Endothelial cell of umbilical vein (primary cell): ENCODE data around the gene SLC16A7. TPM values are rescaled to one million over a fixed set of nuclear protein-coding genes. Genes with fewer than 3 reads are reported as not detected.
A peak's percentile ranks its signal among the peaks of the same experiment; 100 is the strongest.

Experiments used
- BruUV-seq: library from RNA; stranded (reverse); fragments of 400-500 nt; replicated peaks from 2 replicates; lab custom pipeline; 2021; lab: Mats Ljungman, UMichigan
- CTCF ChIA-PET: fragments of 300-600, 350-600 bp; sonication (Branson Sonifier 250); formaldehyde crosslinking; loops from one replicate; lab custom pipeline; 2021; ENCODE audit warnings: antibody characterized with exemption, inconsistent platforms; lab: Charles Lee
- POLR2A ChIA-PET: fragments of 300-600, 350-600 bp; sonication (Branson Sonifier 250); formaldehyde crosslinking; loops from one replicate; lab custom pipeline; 2021; ENCODE audit warnings: antibody characterized with exemption, inconsistent platforms; lab: Charles Lee
- DNase-seq: peaks from one replicate; pipeline ENCODE4 v3.0.0-alpha.2; 2011; ENCODE audit warnings: low read depth, low spot score
- FAIRE-seq: peaks from 2 replicates; lab custom pipeline; 2011; peaks lifted over from hg19 to GRCh38; lab: Jason Lieb, UNC
- H2AFZ ChIP-seq: 2 replicates; pipeline ENCODE4 v1.6.0; 2012; ENCODE audit warnings: low read depth, low read length, control low read depth, inconsistent platforms
- H3K27ac ChIP-seq: 2 replicates; pipeline ENCODE4 v1.5.1; 2011; ENCODE audit warnings: low read depth, mild to moderate bottlenecking, control low read depth, low read length, moderate library complexity; ENCODE audit not compliant: insufficient read depth
- H3K27me3 ChIP-seq, 2 experiments: 2 replicates each; pipeline versions ENCODE4 v1.6.0 to v1.6.1; 2011; ENCODE audit warnings: low read length in 2 of 2, mixed read lengths in 1 of 2; ENCODE audit not compliant: control insufficient read depth in 2 of 2, insufficient read depth in 2 of 2
- H3K36me3 ChIP-seq, 2 experiments: 2 replicates in 1 of 2; 3 replicates in 1 of 2; pipeline ENCODE4 v1.5.1; 2011; ENCODE audit warnings: low read length in 2 of 2, mild to moderate bottlenecking in 1 of 2, moderate library complexity in 1 of 2; ENCODE audit not compliant: control insufficient read depth in 2 of 2, insufficient read depth in 2 of 2; ENCODE audit errors: extremely low read depth in 1 of 2
- H3K4me1 ChIP-seq: 3 replicates; pipeline ENCODE4 v1.5.1; 2011; ENCODE audit warnings: mild to moderate bottlenecking, low read length; ENCODE audit not compliant: control insufficient read depth, insufficient read depth; ENCODE audit errors: extremely low read depth
- H3K4me2 ChIP-seq: 2 replicates; pipeline ENCODE4 v1.6.1; 2011; ENCODE audit warnings: low read length, control low read depth, mixed read lengths; ENCODE audit not compliant: insufficient read depth
- H3K4me3 ChIP-seq, 3 experiments: fragments of 200-600 bp in 1 of 3; sonication (generic), shearing (Covaris generic) in 1 of 3; replicated peaks in 1 of 3; 2 replicates each; pipeline ENCODE4 v1.5.1; 2011 to 2016; ENCODE audit warnings: control low read depth in 3 of 3, low read length in 3 of 3, mild to moderate bottlenecking in 2 of 3, inconsistent platforms in 1 of 3, low read depth in 1 of 3, moderate library complexity in 1 of 3; ENCODE audit not compliant: insufficient read depth in 1 of 3
- H3K79me2 ChIP-seq: 2 replicates; pipeline ENCODE4 v1.6.0; 2012; ENCODE audit warnings: low read length, inconsistent platforms; ENCODE audit not compliant: control insufficient read depth, insufficient read depth
- H3K9ac ChIP-seq: replicated peaks from 2 replicates; pipeline ENCODE3; 2011; ENCODE audit warnings: low read length, control low read depth; ENCODE audit not compliant: insufficient read depth; ENCODE audit errors: extremely low read depth
- H3K9me1 ChIP-seq: replicated peaks from 3 replicates; pipeline ENCODE4 v1.6.0; 2011; ENCODE audit warnings: mild to moderate bottlenecking, low read length; ENCODE audit not compliant: control insufficient read depth, insufficient read depth; ENCODE audit errors: extremely low read depth
- H3K9me3 ChIP-seq: replicated peaks from 2 replicates; pipeline ENCODE4 v1.5.1; 2012; ENCODE audit warnings: low read length, inconsistent platforms; ENCODE audit not compliant: control insufficient read depth, insufficient read depth
- H4K20me1 ChIP-seq: replicated peaks from 2 replicates; pipeline ENCODE3; 2011; ENCODE audit warnings: mild to moderate bottlenecking, low read length; ENCODE audit not compliant: control insufficient read depth, insufficient read depth; ENCODE audit errors: extremely low read depth
- EZH2 ChIP-seq: IDR thresholded peaks from 2 replicates; pipeline ENCODE4 v1.6.1; 2012; ENCODE audit warnings: borderline replicate concordance, low read depth, mild to moderate bottlenecking, moderate library complexity, low read length, inconsistent platforms; ENCODE audit not compliant: severe bottlenecking
- FOS ChIP-seq: IDR thresholded peaks from 2 replicates; pipeline ENCODE4 v1.6.1; 2011; ENCODE audit warnings: mild to moderate bottlenecking, low read length, moderate library complexity, borderline replicate concordance; ENCODE audit not compliant: insufficient read depth
- GATA2 ChIP-seq: IDR thresholded peaks from 2 replicates; pipeline ENCODE4 v1.7.0; 2011; ENCODE audit warnings: low read depth, mild to moderate bottlenecking, moderate library complexity, mixed read lengths, low read length; ENCODE audit not compliant: insufficient read length, insufficient read depth
- JUN ChIP-seq: IDR thresholded peaks from 2 replicates; pipeline ENCODE4 v1.6.1; 2011; ENCODE audit warnings: borderline replicate concordance, low read depth; ENCODE audit not compliant: insufficient read length, insufficient read depth
- MYC ChIP-seq: IDR thresholded peaks from one replicate; pipeline ENCODE4 v1.6.1; 2011; ENCODE audit warnings: mild to moderate bottlenecking, low read depth, low read length
- POLR2A ChIP-seq: IDR thresholded peaks from 2 replicates; pipeline ENCODE4 v1.6.1; 2012; ENCODE audit warnings: low read depth, mild to moderate bottlenecking, control low read depth, low read length
- POLR2AphosphoS5 ChIP-seq: IDR thresholded peaks from 2 replicates; pipeline ENCODE4 v1.6.1; 2012; ENCODE audit warnings: low read depth, mild to moderate bottlenecking, control low read depth, low read length, moderate library complexity; ENCODE audit not compliant: insufficient read depth
- dilution Hi-C: fragments of 300-500 bp; cut with MboI; formaldehyde crosslinking; loops from one replicate; pipeline ENCODE4 v1.15.0; 2019; ENCODE audit warnings: low sequenced_read_pairs; ENCODE audit not compliant: extremely low pct_ligation_motif_present
- intact Hi-C: fragments of 100-400 bp; cut with micrococcal nuclease; formaldehyde crosslinking; loops from one replicate; pipeline ENCODE4 v1.10.0; 2022
- polyA plus RNA-seq, 4 experiments: library from polyadenylated mRNA; depleted of rRNA in 3 of 4; stranded (reverse) in 3 of 4; unstranded in 1 of 4; fragments of >200 nt; gene quantifications; 2 replicates each; pipeline versions ENCODE4 v1.2.1 to v1.2.3, GENCODE V29; 2011 to 2012; ENCODE audit warnings: missing spikeins in 1 of 4
- total RNA-seq: library from RNA; stranded (reverse); gene quantifications from 2 replicates; pipeline ENCODE4 v1.2.3, GENCODE V29; 2021
- TF ChIP-seq, protein P1 (sequence below): IDR thresholded peaks from 2 replicates; pipeline ENCODE4 v1.6.1; 2011; ENCODE audit not compliant: insufficient read depth, insufficient read length
- TF ChIP-seq, protein P2 (sequence below), 2 donors: IDR thresholded peaks; 1 replicate in 1 of 2; 2 replicates in 1 of 2; pipeline ENCODE4 v1.5.1; 2011; ENCODE audit warnings: low read length in 2 of 2, mild to moderate bottlenecking in 2 of 2, moderate library complexity in 2 of 2, control low read depth in 1 of 2, inconsistent platforms in 1 of 2, low read depth in 1 of 2; ENCODE audit not compliant: insufficient read depth in 1 of 2; ENCODE audit errors: extremely low read depth in 1 of 2

SLC16A7 gene
- total and polyA plus RNA-seq, 2 donors (not counting 3 experiments of a cell fraction or from before 2014, with no cell fraction given) = 2.9 to 8.9 TPM

DNA sequence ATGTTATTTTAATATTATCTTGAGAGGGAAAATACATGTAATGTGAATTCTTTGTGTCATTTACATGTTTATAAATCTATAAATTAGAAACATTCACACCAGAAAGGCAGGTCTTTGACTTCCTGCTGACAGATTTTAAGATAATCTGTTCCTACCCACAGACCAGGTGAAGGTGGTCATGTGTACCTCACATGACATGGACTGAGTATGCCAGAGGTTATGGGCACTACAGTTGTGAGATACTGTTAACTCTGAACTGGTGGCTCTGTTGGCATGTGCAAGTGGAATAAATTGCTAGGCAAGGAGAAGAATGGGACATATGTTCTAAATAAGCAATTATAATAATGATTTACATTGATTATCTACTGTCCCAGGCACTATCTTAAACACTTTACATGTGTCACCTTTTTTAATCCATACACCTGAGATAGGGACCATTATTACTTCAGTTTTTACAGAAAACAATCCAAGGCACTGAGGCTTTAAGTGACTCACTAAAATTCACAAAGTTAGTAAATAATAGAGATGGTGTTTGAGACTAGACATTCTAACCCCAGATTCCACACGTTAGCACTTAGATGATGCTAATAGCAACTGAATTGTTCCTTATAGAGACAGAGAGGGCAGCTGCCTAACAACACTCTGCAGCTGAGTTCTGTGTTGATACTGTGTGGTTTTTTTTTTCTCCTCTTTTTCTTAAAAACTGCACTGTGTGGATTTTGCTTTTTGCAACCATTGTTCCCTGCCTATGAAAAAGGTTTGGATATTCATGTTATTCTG is 23.8 kb downstream of the SLC16A7 start:
- Histone ChIP-seq H3K79me2 (no peaks in the 10 kb centered on the region), H3K4me3 (no peak overlapping the region), H3K4me1 (no peaks in the 10 kb centered on the region), H3K9me1 (no peaks in the 10 kb centered on the region), H3K4me2 (no peak overlapping the region), H3K9me3 (no peaks in the 10 kb centered on the region), H3K27ac (no peak overlapping the region), H2AFZ (no peak overlapping the region), H4K20me1 (no peaks in the 10 kb centered on the region), H3K9ac (no peak overlapping the region), H3K27me3 (no peaks in the 10 kb centered on the region), H3K36me3 (no peaks in the 10 kb centered on the region)
- ChIA-PET POLR2A (no interaction called here), CTCF (no interaction called here)
- TF ChIP-seq FOS = no peak
- TF ChIP-seq JUN = no peak
- no peak for TF ChIP-seq POLR2AphosphoS5
- no peak for TF ChIP-seq GATA2
- TF ChIP-seq MYC = no peak
- TF ChIP-seq, protein P1, sequence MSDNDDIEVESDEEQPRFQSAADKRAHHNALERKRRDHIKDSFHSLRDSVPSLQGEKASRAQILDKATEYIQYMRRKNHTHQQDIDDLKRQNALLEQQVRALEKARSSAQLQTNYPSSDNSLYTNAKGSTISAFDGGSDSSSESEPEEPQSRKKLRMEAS = no peak
- no peak for TF ChIP-seq POLR2A
- TF ChIP-seq EZH2 = no peak
- TF ChIP-seq, protein P2, sequence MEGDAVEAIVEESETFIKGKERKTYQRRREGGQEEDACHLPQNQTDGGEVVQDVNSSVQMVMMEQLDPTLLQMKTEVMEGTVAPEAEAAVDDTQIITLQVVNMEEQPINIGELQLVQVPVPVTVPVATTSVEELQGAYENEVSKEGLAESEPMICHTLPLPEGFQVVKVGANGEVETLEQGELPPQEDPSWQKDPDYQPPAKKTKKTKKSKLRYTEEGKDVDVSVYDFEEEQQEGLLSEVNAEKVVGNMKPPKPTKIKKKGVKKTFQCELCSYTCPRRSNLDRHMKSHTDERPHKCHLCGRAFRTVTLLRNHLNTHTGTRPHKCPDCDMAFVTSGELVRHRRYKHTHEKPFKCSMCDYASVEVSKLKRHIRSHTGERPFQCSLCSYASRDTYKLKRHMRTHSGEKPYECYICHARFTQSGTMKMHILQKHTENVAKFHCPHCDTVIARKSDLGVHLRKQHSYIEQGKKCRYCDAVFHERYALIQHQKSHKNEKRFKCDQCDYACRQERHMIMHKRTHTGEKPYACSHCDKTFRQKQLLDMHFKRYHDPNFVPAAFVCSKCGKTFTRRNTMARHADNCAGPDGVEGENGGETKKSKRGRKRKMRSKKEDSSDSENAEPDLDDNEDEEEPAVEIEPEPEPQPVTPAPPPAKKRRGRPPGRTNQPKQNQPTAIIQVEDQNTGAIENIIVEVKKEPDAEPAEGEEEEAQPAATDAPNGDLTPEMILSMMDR (IDR thresholded peaks at IDR 0.05; ENCODE audit: extremely low read depth in 1 of 2, insufficient read depth in 1 of 2, low read depth in 1 of 2, low read length in 2 of 2) = no peak
- no TSS peak for BruUV-seq
- FAIRE-seq = no peak
- dilution Hi-C loops = no loop called here
- intact Hi-C loops = no loop called here
- peak; percentile 7 for DNase-seq
